Gastrocnemius medialis (tissue), 4 donors: ENCODE data around the gene UNC13A. TPM values are rescaled to one million over a fixed set of nuclear protein-coding genes. Genes with fewer than 3 reads are reported as not detected.
A peak's percentile ranks its signal among the peaks of the same experiment; 100 is the strongest.
"Not testable (repeated sequence)": the region's sequence is repeated elsewhere in the genome, so short reads cannot be mapped to it uniquely, and the experiment has no call there.

Experiments used
- ATAC-seq, 2 donors: fragments of 150-250 bp; one replicate each; pipeline ENCODE4 v1.9.1; 2016
- DNase-seq, 2 donors: peaks; one replicate each; pipeline ENCODE4 v3.0.0-alpha.2; 2019
- H3K27ac ChIP-seq, 4 donors: fragments of 200-600 bp; sonication (generic); 1 replicate in 1 of 4; 2 replicates in 3 of 4; pipeline ENCODE4 v1.5.1; 2016 to 2018; ENCODE audit warnings: mild to moderate bottlenecking in 2 of 4, moderate library complexity in 1 of 4
- H3K27me3 ChIP-seq, 3 donors: fragments of 200-600 bp; sonication (generic) in 2 of 3; 1 replicate in 1 of 3; 2 replicates in 2 of 3; pipeline versions ENCODE4 v1.5.1 to v1.6.0; 2016 to 2019; ENCODE audit warnings: mild to moderate bottlenecking in 1 of 3, moderate library complexity in 1 of 3
- H3K36me3 ChIP-seq, 2 donors: fragments of 200-600 bp; sonication (generic) in 1 of 2; one replicate each; pipeline ENCODE4 v1.5.1; 2017 to 2018
- H3K4me1 ChIP-seq, 2 donors: fragments of 200-600 bp; sonication (generic) in 1 of 2; one replicate each; pipeline ENCODE4 v1.5.1; 2016 to 2017; ENCODE audit warnings: mild to moderate bottlenecking in 2 of 2
- H3K4me3 ChIP-seq, 4 donors: fragments of 200-600 bp; sonication (generic) in 3 of 4; 1 replicate in 1 of 4; 2 replicates in 3 of 4; pipeline ENCODE4 v1.5.1; 2016 to 2019; ENCODE audit warnings: mild to moderate bottlenecking in 2 of 4
- H3K9me3 ChIP-seq, 3 donors: fragments of 200-600 bp; sonication (generic) in 2 of 3; 1 replicate in 1 of 3; 2 replicates in 2 of 3; pipeline ENCODE4 v1.5.1; 2016 to 2019
- POLR2A ChIP-seq, 2 donors: fragments of 450-650 bp; IDR thresholded peaks; one replicate each; pipeline ENCODE4 v1.6.1; 2017; ENCODE audit warnings: antibody characterized with exemption in 2 of 2, mild to moderate bottlenecking in 2 of 2, moderate library complexity in 2 of 2
- in situ Hi-C, 4 donors: fragments of 200-750 bp; cut with MboI; loops; one replicate each; pipeline versions ENCODE4 v1.15.0 to v1.8.0; 2017; ENCODE audit warnings: low sequenced_read_pairs in 4 of 4
- intact Hi-C: fragments of 100-400 bp; cut with DNase I; formaldehyde crosslinking; loops from one replicate; pipeline ENCODE4 v1.15.1; 2023; ENCODE audit warnings: low total_unique reads
- total RNA-seq, 4 donors: library from RNA; depleted of rRNA; stranded (reverse); fragments of >200 nt; gene quantifications; one replicate each; pipeline versions ENCODE4 v1.1.0 to v1.2.3, GENCODE V29; 2016
- TF ChIP-seq, protein P1 (sequence below), 5 experiments: fragments of 450-650 bp in 3 of 5; fragments of 200-600 bp in 2 of 5; sonication (generic) in 2 of 5; IDR thresholded peaks in 4 of 5; conservative IDR thresholded peaks in 1 of 5; 1 replicate in 4 of 5; 2 replicates in 1 of 5; pipeline ENCODE4 v1.5.1; 2016 to 2019; ENCODE audit warnings: antibody characterized with exemption in 5 of 5, mild to moderate bottlenecking in 3 of 5, moderate library complexity in 3 of 5

UNC13A gene
- total RNA-seq, 4 donors from 2014 or later: not detected

DNA sequence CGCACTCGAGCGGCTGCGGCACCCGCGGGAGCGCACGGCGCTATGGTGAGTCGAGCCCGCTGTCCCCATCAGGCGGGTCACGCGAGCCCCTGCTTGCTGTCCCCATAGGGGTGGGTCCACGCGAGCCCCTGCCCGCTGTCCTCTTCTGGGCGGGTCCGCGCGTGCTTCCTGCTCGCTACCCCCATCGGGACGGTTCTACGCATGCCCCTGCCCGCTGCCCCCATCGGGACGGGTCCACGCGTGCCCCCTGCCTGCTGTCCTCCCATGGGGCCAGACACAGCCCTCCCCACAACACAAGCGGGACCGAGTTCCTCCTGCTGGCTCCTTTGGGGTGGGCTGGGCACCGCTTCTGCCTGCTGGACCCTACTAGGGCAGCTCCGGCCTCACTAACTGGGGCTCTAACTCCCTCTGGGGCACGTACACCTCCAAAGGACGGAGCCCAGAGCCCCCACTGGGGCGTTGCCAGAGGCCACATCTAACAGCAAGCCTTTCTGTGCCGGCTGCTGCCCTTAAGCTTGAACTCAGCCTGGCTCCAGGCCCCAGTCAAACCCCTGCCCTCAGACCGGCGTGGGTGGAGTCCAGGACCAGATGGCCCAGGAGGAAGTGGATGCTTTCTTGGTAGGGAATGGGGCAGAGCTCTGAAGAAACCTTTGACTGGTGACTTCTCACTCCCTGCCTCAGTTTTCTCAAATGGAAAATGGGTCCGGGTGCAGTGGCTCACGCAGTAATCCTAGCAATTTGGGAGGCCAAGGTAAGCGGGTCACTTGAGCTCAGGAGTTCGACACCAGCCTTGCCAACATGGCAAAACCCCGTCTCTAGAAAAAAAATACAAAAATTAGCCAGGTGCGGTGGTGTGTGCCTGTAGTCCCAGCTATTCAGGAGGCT lies 132.0 kb downstream of the UNC13A start:
- peak overlapping the region; percentile 72 to 86 (median 85) for H3K27ac ChIP-seq
- H3K36me3 ChIP-seq: peaks cover 0 to 20% of the 10 kb centered on the region in 2 donors
- ATAC-seq: peak; percentile 30 to 46
- intact Hi-C loops: loop anchor here (1.0 to 10.0 kb wide), 4 partner anchors 43 to 310 kb away; partner anchors contain the start of genes ANO8, GTPBP3 and SLC27A1
- no peaks in the 10 kb centered on the region for H3K9me3 ChIP-seq
- no peaks in the 10 kb centered on the region for H3K27me3 ChIP-seq
- no peak for TF ChIP-seq POLR2A (IDR thresholded peaks at IDR 0.05)
- TF ChIP-seq, protein P1, sequence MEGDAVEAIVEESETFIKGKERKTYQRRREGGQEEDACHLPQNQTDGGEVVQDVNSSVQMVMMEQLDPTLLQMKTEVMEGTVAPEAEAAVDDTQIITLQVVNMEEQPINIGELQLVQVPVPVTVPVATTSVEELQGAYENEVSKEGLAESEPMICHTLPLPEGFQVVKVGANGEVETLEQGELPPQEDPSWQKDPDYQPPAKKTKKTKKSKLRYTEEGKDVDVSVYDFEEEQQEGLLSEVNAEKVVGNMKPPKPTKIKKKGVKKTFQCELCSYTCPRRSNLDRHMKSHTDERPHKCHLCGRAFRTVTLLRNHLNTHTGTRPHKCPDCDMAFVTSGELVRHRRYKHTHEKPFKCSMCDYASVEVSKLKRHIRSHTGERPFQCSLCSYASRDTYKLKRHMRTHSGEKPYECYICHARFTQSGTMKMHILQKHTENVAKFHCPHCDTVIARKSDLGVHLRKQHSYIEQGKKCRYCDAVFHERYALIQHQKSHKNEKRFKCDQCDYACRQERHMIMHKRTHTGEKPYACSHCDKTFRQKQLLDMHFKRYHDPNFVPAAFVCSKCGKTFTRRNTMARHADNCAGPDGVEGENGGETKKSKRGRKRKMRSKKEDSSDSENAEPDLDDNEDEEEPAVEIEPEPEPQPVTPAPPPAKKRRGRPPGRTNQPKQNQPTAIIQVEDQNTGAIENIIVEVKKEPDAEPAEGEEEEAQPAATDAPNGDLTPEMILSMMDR (IDR thresholded peaks at IDR 0.05 in 4 of 5, conservative IDR thresholded peaks at IDR 0.05 in 1 of 5): peak in 1 of 5 experiments; percentile 7
- peaks cover 13 to 25% of the 10 kb centered on the region in 2 donors for H3K4me1 ChIP-seq
- DNase-seq: peak; percentile 41 to 42
- H3K4me3 ChIP-seq: peak overlapping the region; percentile 62 to 100 (median 87)
- in situ Hi-C loops: no loop called here

DNA sequence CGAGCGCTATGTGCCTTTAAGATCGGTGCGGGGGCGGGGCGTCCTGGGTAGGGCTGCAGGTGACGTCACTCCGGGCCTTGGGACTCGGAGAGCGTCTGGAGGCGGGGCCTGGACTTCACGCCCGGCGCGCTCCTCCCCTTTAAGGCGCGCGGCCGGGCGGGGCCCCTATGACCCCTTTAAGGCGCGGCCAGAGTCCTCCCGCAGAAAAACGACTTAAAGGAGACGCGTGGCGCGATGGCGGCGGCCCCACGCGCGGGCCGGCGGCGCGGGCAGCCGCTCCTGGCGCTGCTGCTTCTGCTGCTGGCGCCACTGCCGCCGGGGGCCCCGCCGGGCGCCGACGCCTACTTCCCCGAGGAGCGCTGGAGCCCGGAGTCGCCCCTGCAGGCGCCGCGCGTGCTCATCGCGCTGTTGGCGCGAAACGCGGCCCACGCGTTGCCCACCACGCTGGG lies 132.7 kb downstream of the UNC13A start, which contains the start of gene COLGALT1:
Gene COLGALT1, plus strand, starts transcription at position 170 of the 449 bp plus-strand sequence. Its CDS starts 65 bp downstream, at position 235.
- ATAC-seq (peak; percentile 95), DNase-seq (peak; percentile 97 to 98)
- TF ChIP-seq, protein P1 (IDR thresholded peaks at IDR 0.05 in 4 of 5, conservative IDR thresholded peaks at IDR 0.05 in 1 of 5): peak in 1 of 5 experiments; percentile 19
- peak; percentile 62 to 72 for TF ChIP-seq POLR2A (IDR thresholded peaks at IDR 0.05)
- peaks cover 0 to 20% of the 10 kb centered on the region in 2 donors for H3K36me3 ChIP-seq
- H3K27ac ChIP-seq: peak within 1 kb of the TSS; percentile 72 to 86 (median 85)
- H3K4me3 ChIP-seq: peak within 1 kb of the TSS; percentile 62 to 100 (median 87)
- no peaks in the 10 kb centered on the region for H3K9me3 ChIP-seq
- intact Hi-C loops: loop anchor here (1.0 to 10.0 kb wide), 4 partner anchors 42 to 309 kb away; partner anchors contain the start of genes ANO8, GTPBP3 and SLC27A1
- in situ Hi-C loops: no loop called here
- H3K27me3 ChIP-seq: no peaks in the 10 kb centered on the region
- H3K4me1 ChIP-seq: peaks cover 13 to 25% of the 10 kb centered on the region in 2 donors

DNA sequence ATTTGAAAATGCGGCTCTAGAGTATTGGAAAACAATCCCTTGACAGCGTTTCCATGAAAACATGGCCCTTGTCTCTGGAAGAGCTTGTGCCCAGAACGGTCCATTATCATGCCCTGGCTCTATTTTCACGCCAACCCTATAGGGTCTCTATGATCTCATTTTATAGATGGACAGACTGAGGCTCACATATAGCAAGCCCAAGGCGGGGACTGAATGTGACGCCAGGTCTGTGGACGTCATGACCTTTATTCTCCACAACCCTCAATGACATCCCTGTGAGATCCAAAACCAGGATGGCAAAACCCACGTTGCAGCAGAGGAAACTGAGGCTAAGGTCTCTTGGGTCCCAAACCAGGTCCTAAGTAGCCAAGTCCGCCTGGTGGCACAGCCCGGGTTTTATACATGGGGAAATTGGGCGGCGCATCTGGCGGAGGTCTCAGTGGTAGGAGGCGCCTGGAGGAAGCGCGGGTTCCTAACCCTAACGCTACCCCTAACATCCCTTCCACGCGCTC lies 133.1 kb downstream of the UNC13A start:
- H3K4me3 ChIP-seq: peak overlapping the region; percentile 62 to 93 (median 74)
- ATAC-seq (peak in 1 of 2 donors; percentile 14), DNase-seq (no peak)
- no peaks in the 10 kb centered on the region for H3K9me3 ChIP-seq
- no peaks in the 10 kb centered on the region for H3K27me3 ChIP-seq
- no peak for TF ChIP-seq POLR2A (IDR thresholded peaks at IDR 0.05)
- TF ChIP-seq, protein P1 (IDR thresholded peaks at IDR 0.05 in 4 of 5, conservative IDR thresholded peaks at IDR 0.05 in 1 of 5): no peak
- in situ Hi-C loops (no loop called here), intact Hi-C loops (loop anchor here (1.0 to 10.0 kb wide), 4 partner anchors 42 to 309 kb away; partner anchors contain the start of genes ANO8, GTPBP3 and SLC27A1)
- peaks cover 0 to 16% of the 10 kb centered on the region in 2 donors for H3K36me3 ChIP-seq
- H3K27ac ChIP-seq: peak overlapping the region; percentile 72 to 86 (median 85)
- peaks cover 13 to 25% of the 10 kb centered on the region in 2 donors for H3K4me1 ChIP-seq

DNA sequence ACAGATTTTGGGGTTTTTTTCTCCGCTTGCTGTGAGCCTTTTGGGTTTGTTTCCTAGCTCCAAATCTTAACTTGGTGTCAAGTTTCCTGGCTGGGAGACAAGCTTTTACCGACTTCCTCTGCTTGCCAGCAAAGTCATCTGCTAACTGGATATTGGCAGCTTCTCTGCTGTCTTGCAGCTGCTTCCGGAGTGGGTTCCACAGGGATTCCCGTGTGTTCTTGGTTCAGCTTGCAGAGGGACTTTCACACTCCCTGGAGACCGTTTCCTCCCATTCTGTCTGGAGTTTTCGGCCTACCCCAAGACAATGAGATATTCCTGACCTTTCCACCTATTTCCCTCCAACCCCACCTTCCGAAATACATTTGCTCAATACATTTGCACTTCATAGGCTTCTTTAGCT lies 134.9 kb downstream of the UNC13A start:
- Histone ChIP-seq H3K4me3 (no peak overlapping the region), H3K27me3 (no peaks in the 10 kb centered on the region), H3K27ac (peak overlapping the region; percentile 51 to 71 (median 58)), H3K9me3 (no peaks in the 10 kb centered on the region), H3K36me3 (peaks cover 0 to 4% of the 10 kb centered on the region in 2 donors), H3K4me1 (peaks cover 13 to 19% of the 10 kb centered on the region in 2 donors)
- in situ Hi-C loops (no loop called here), intact Hi-C loops (loop anchor here (10.0 kb wide), 1 partner anchor 218 kb away; the partner anchor contains the start of genes ANO8 and GTPBP3)
- TF ChIP-seq POLR2A (IDR thresholded peaks at IDR 0.05): no peak
- TF ChIP-seq, protein P1 (IDR thresholded peaks at IDR 0.05 in 4 of 5, conservative IDR thresholded peaks at IDR 0.05 in 1 of 5): no peak
- ATAC-seq (peak; percentile 44 to 62), DNase-seq (peak; percentile 70 to 74)

DNA sequence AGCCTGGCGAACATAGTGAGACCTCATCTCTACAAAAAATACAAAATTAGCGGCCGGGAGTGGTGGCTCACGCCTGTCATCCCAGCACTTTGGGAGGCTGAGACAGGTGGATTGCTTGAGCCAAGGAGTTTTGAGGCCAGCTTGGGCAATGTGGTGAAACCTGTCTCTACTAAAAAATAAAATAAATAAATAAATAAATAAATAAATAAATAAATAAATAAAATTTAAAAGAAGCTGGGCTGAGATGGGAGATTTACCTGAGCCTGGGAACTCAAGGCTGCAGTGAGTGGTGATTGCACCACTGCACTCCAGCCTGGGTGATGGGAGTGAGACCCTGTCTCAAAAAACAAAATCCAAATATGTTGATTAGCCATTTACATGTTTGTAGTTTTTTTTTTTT lies 135.4 kb downstream of the UNC13A start:
- H3K9me3 ChIP-seq, in situ Hi-C loops, H3K4me3 ChIP-seq, ATAC-seq, H3K27me3 ChIP-seq, DNase-seq, H3K36me3 ChIP-seq: not testable (repeated sequence)
- Histone ChIP-seq H3K27ac (peak overlapping the region in 3 of 4 donors; percentile 51 to 59 (median 58)), H3K4me1 (peaks cover 13 to 19% of the 10 kb centered on the region in 2 donors)
- intact Hi-C loops: loop anchor here (10.0 kb wide), 1 partner anchor 218 kb away; the partner anchor contains the start of genes ANO8 and GTPBP3
